ENCODE data around the gene ENGASE.

- TF ChIP-seq CTCF (IDR thresholded peaks at IDR 0.05 in 2 of 3, conservative IDR thresholded peaks at IDR 0.05 in 1 of 3; ENCODE audit: insufficient read depth in 2 of 3, low read depth in 1 of 3, low read length in 3 of 3), result no peak
- TF ChIP-seq, protein P1, sequence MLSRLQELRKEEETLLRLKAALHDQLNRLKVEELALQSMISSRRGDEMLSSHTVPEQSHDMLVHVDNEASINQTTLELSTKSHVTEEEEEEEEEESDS (CRISPR knock-in tag; IDR thresholded peaks at IDR 0.05), result no peak
- no peak for TF ChIP-seq EZH2 (IDR thresholded peaks at IDR 0.05; ENCODE audit: borderline replicate concordance, low read depth, low read length)
- TF ChIP-seq MAX (CRISPR knock-in tag; IDR thresholded peaks at IDR 0.05), result no peak
- no peak for TF ChIP-seq EWSR1 (IDR thresholded peaks at IDR 0.05; ENCODE audit: borderline replicate concordance, low read depth, partially characterized antibody)
- no peak for TF ChIP-seq JUNB (CRISPR knock-in tag; conservative IDR thresholded peaks at IDR 0.05)
- no peak for TF ChIP-seq NRF1 (conservative IDR thresholded peaks at IDR 0.05 in 1 of 2, IDR thresholded peaks at IDR 0.05 in 1 of 2)
These were observed 5.7 kb downstream of the ENGASE start for GRCh38 chr17:79080349-79080748.
